ENCODE measurements around the gene MAPK7.

Gene MAPK7

GRCh38 chr17:19337712-19338023, 40.6 kb upstream of the MAPK7 start:
- DNase-seq (ENCODE audit: low read depth), result no peak
- no peak for TF ChIP-seq CTCF (IDR thresholded peaks at IDR 0.05; ENCODE audit: low read length, missing control alignments)

GRCh38 chr17:19338031-19338990, 40.0 kb upstream of the MAPK7 start:
- peak; percentile 59 for DNase-seq (ENCODE audit: low read depth)
- no peak overlapping the region for H3K4me3 ChIP-seq (replicated peaks; ENCODE audit: low read depth, low read length)
- peak; percentile 59 for TF ChIP-seq CTCF (IDR thresholded peaks at IDR 0.05; ENCODE audit: low read length, missing control alignments)

More at GRCh38 chr17:19337712-19338023, 40.6 kb upstream of the MAPK7 start:
- no peak overlapping the region for H3K4me3 ChIP-seq (replicated peaks; ENCODE audit: low read depth, low read length)

- DNase-seq (ENCODE audit: low read depth), result no peak
- TF ChIP-seq CTCF (IDR thresholded peaks at IDR 0.05; ENCODE audit: low read length, missing control alignments), result no peak
- no peak overlapping the region for H3K4me3 ChIP-seq (replicated peaks; ENCODE audit: low read depth, low read length)
These were observed 38.9 kb upstream of the MAPK7 start for GRCh38 chr17:19339341-19339815.

GRCh38 chr17:19341211-19341631, 37.1 kb upstream of the MAPK7 start:
- H3K4me3 ChIP-seq (replicated peaks; ENCODE audit: low read depth, low read length), result no peak overlapping the region
- no peak for DNase-seq (ENCODE audit: low read depth)
- TF ChIP-seq CTCF (IDR thresholded peaks at IDR 0.05; ENCODE audit: low read length, missing control alignments), result no peak

GRCh38 chr17:19341641-19342610, 36.4 kb upstream of the MAPK7 start:
- H3K4me3 ChIP-seq (replicated peaks; ENCODE audit: low read depth, low read length), result no peak overlapping the region
- peak; percentile 37 for DNase-seq (ENCODE audit: low read depth)
- TF ChIP-seq CTCF (IDR thresholded peaks at IDR 0.05; ENCODE audit: low read length, missing control alignments), result no peak

- TF ChIP-seq CTCF (IDR thresholded peaks at IDR 0.05; ENCODE audit: low read length, missing control alignments), result no peak
- H3K4me3 ChIP-seq (replicated peaks; ENCODE audit: low read depth, low read length), result no peak overlapping the region
- DNase-seq (ENCODE audit: low read depth), result no peak
These were observed 35.6 kb upstream of the MAPK7 start for GRCh38 chr17:19342611-19343255.
